H9 (cell line): ENCODE measurements around the gene GCN1. TPM values are rescaled to one million over a fixed set of nuclear protein-coding genes. Genes with fewer than 3 reads are reported as not detected.

ENCODE experiments used
- DNase-seq: peaks from one replicate; pipeline ENCODE4 v3.0.0-alpha.2; 2017
- H2AFZ ChIP-seq: one replicate; pipeline ENCODE4 v1.6.1; 2013; ENCODE audit warnings: mild to moderate bottlenecking, low read length, control low read depth, moderate library complexity
- H2AK5ac ChIP-seq: 2 replicates; pipeline ENCODE4 v1.6.1; 2013; ENCODE audit warnings: low read length, control low read depth, mixed read lengths; ENCODE audit not compliant: insufficient read length
- H2BK120ac ChIP-seq: one replicate; pipeline ENCODE4 v1.6.1; 2013; ENCODE audit warnings: low read depth, mild to moderate bottlenecking, low read length, control low read depth, inconsistent platforms; ENCODE audit not compliant: poor library complexity, severe bottlenecking
- H2BK12ac ChIP-seq: 2 replicates; pipeline ENCODE4 v1.6.1; 2013; ENCODE audit warnings: low read length, control low read depth, mixed read lengths, low read depth; ENCODE audit not compliant: insufficient read length
- H2BK15ac ChIP-seq: 2 replicates; pipeline ENCODE4 v1.6.1; 2013; ENCODE audit warnings: low read depth, low read length, control low read depth
- H2BK20ac ChIP-seq: one replicate; pipeline ENCODE4 v1.6.1; 2013; ENCODE audit warnings: low read depth, mild to moderate bottlenecking, low read length, control low read depth, inconsistent platforms; ENCODE audit not compliant: poor library complexity, severe bottlenecking
- H2BK5ac ChIP-seq: 2 replicates; pipeline ENCODE4 v1.6.1; 2013; ENCODE audit warnings: low read length, control low read depth, mixed read lengths; ENCODE audit not compliant: insufficient read length
- H3K14ac ChIP-seq: 2 replicates; pipeline ENCODE4 v1.6.1; 2013; ENCODE audit warnings: low read length, control low read depth; ENCODE audit not compliant: insufficient read depth
- H3K18ac ChIP-seq: 2 replicates; pipeline ENCODE4 v1.6.1; 2013; ENCODE audit warnings: low read depth, mild to moderate bottlenecking, mixed read lengths, low read length, control low read depth; ENCODE audit not compliant: insufficient read length
- H3K23ac ChIP-seq: 2 replicates; pipeline ENCODE4 v1.6.1; 2013; ENCODE audit warnings: low read length, control low read depth, mixed read lengths, low read depth; ENCODE audit not compliant: insufficient read length
- H3K23me2 ChIP-seq: 2 replicates; pipeline ENCODE4 v1.6.1; 2013; ENCODE audit warnings: low read depth, mild to moderate bottlenecking, mixed read lengths, low read length, control low read depth; ENCODE audit not compliant: insufficient read length, poor library complexity, severe bottlenecking
- H3K27ac ChIP-seq: 2 replicates; pipeline ENCODE4 v1.5.1; 2013; ENCODE audit warnings: low read length, control low read depth, mixed read lengths, low read depth; ENCODE audit not compliant: insufficient read length
- H3K27me3 ChIP-seq: 2 replicates; pipeline ENCODE4 v1.6.1; 2013; ENCODE audit warnings: low read length, control low read depth, inconsistent platforms; ENCODE audit not compliant: insufficient read depth
- H3K4ac ChIP-seq: 2 replicates; pipeline ENCODE4 v1.6.1; 2013; ENCODE audit warnings: low read depth, mild to moderate bottlenecking, control low read depth, inconsistent platforms, low read length, moderate library complexity
- H3K4me1 ChIP-seq: 2 replicates; pipeline ENCODE4 v1.6.1; 2013; ENCODE audit warnings: low read length, control low read depth, inconsistent platforms; ENCODE audit not compliant: insufficient read depth
- H3K4me2 ChIP-seq: 2 replicates; pipeline ENCODE4 v1.6.1; 2013; ENCODE audit warnings: low read length, control low read depth, mixed read lengths; ENCODE audit not compliant: insufficient read length, insufficient read depth
- H3K56ac ChIP-seq: 2 replicates; pipeline ENCODE4 v1.6.1; 2013; ENCODE audit warnings: low read depth, mild to moderate bottlenecking, mixed read lengths, low read length, control low read depth; ENCODE audit not compliant: insufficient read length
- H3K79me1 ChIP-seq: 2 replicates; pipeline ENCODE4 v1.6.1; 2013; ENCODE audit warnings: low read depth, mild to moderate bottlenecking, moderate library complexity, low read length, control low read depth, inconsistent platforms; ENCODE audit not compliant: insufficient read depth, poor library complexity, severe bottlenecking
- H3K79me2 ChIP-seq: 2 replicates; pipeline ENCODE4 v1.6.1; 2013; ENCODE audit warnings: low read length, control low read depth, inconsistent platforms; ENCODE audit not compliant: insufficient read depth
- H3K9ac ChIP-seq: 2 replicates; pipeline ENCODE4 v1.6.1; 2013; ENCODE audit warnings: low read length, control low read depth, mixed read lengths; ENCODE audit not compliant: insufficient read length; ENCODE audit errors: extremely low read depth
- H3K9me3 ChIP-seq: one replicate; pipeline ENCODE4 v1.6.1; 2013; ENCODE audit warnings: low read depth, low read length, inconsistent platforms; ENCODE audit not compliant: control insufficient read depth
- H3T11ph ChIP-seq: one replicate; pipeline ENCODE4 v1.6.1; 2013; ENCODE audit warnings: mild to moderate bottlenecking, low read length, control low read depth, inconsistent platforms
- H4K20me1 ChIP-seq: one replicate; pipeline ENCODE4 v1.6.1; 2013; ENCODE audit not compliant: control insufficient read depth, insufficient read length, insufficient read depth
- H4K5ac ChIP-seq: 2 replicates; pipeline ENCODE4 v1.6.1; 2013; ENCODE audit warnings: low read depth, mild to moderate bottlenecking, mixed read lengths, low read length, control low read depth; ENCODE audit not compliant: insufficient read length
- H4K8ac ChIP-seq: replicated peaks from 2 replicates; pipeline ENCODE4 v1.6.1; 2013; ENCODE audit warnings: low read length, control low read depth, mixed read lengths, low read depth; ENCODE audit not compliant: insufficient read length
- H4K91ac ChIP-seq: 2 replicates; pipeline ENCODE4 v1.6.1; 2013; ENCODE audit warnings: low read depth, mild to moderate bottlenecking, moderate library complexity, mixed read lengths, low read length, control low read depth; ENCODE audit not compliant: insufficient read length
- H3K27ac Mint-ChIP-seq, 3 experiments: 2 replicates in 2 of 3; 3 replicates in 1 of 3; pipeline ENCODE4 v1.8.0; 2020 to 2021; ENCODE audit warnings: mixed read lengths in 3 of 3, mild to moderate bottlenecking in 1 of 3, moderate library complexity in 1 of 3
- H3K27me3 Mint-ChIP-seq: 2 replicates; pipeline ENCODE4 v1.8.0; 2021; ENCODE audit warnings: low read depth, mild to moderate bottlenecking, moderate library complexity, mixed read lengths
- H3K36me3 Mint-ChIP-seq, 3 experiments: 2 replicates in 2 of 3; 3 replicates in 1 of 3; pipeline ENCODE4 v1.8.0; 2020 to 2021; ENCODE audit warnings: low read depth in 3 of 3, mixed read lengths in 3 of 3; ENCODE audit not compliant: insufficient read depth in 1 of 3
- H3K4me1 Mint-ChIP-seq, 2 experiments: 2 replicates each; pipeline ENCODE4 v1.8.0; 2020; ENCODE audit warnings: mixed read lengths in 2 of 2
- H3K4me3 Mint-ChIP-seq, 2 experiments: 2 replicates in 1 of 2; 3 replicates in 1 of 2; pipeline ENCODE4 v1.8.0; 2020 to 2021; ENCODE audit warnings: mild to moderate bottlenecking in 2 of 2, mixed read lengths in 2 of 2, moderate library complexity in 1 of 2
- H3K9me3 Mint-ChIP-seq, 2 experiments: 2 replicates in 1 of 2; 3 replicates in 1 of 2; pipeline ENCODE4 v1.8.0; 2020; ENCODE audit warnings: mild to moderate bottlenecking in 2 of 2, mixed read lengths in 2 of 2, moderate library complexity in 1 of 2
- WGBS: extraction: QIAGEN DNeasy Blood & Tissue Kit; methylation state at CpG from one replicate; pipeline ENCODE4 v1.1.7; 2013; ENCODE audit warnings: missing lambda C conversion rate, low lambda C conversion rate, mixed read lengths; ENCODE audit not compliant: insufficient read length; ENCODE audit errors: extremely low coverage; 5-methylcytosine and 5-hydroxymethylcytosine counted together
- total RNA-seq: library from RNA; stranded (reverse); gene quantifications from 2 replicates; pipeline ENCODE4 v1.2.1, GENCODE V29; 2021
- TF ChIP-seq, protein P1 (sequence below): fragments of 200-600 bp; sonication (generic); conservative IDR thresholded peaks from 3 replicates; pipeline ENCODE4 v1.8.0; 2021; ENCODE audit warnings: antibody characterized with exemption, mild to moderate bottlenecking

The GCN1 gene
- total RNA-seq, 1 experiment from 2014 or later = 137 TPM

DNA sequence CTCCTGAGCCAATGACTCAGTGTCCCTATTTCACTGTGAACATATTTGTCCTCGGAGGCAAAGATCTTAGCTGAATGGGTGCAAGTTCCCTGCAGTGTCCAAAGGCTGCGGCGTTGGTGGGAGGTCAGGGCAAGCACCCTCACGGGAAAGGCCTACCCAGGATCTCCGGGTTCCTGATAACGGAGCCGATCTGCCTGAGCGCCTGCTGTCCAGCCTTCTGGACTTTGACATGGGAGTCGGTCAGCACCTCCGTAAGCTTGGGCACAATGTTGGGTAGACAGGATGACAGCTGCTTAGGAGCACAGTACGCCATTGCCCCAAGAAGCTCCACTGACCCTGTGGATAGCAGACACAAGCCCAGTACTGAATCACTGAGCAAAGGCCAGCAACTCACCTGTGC is 46.5 kb downstream of the GCN1 start:
- H3K4me2 ChIP-seq = no peak overlapping the region
- no peak overlapping the region for H3T11ph ChIP-seq
- H2BK15ac ChIP-seq = no peak overlapping the region
- no peak overlapping the region for H4K8ac ChIP-seq
- no peaks in the 10 kb centered on the region for H3K4me1 Mint-ChIP-seq
- H2BK120ac ChIP-seq = no peak overlapping the region
- H2BK20ac ChIP-seq = no peak overlapping the region
- no peaks in the 10 kb centered on the region for H3K27me3 ChIP-seq
- no peaks in the 10 kb centered on the region for H3K27me3 Mint-ChIP-seq
- H3K9me3 Mint-ChIP-seq = no peaks in the 10 kb centered on the region
- no peak overlapping the region for H3K18ac ChIP-seq
- no peak overlapping the region for H3K27ac Mint-ChIP-seq
- no peak overlapping the region for H3K9ac ChIP-seq
- no peaks in the 10 kb centered on the region for H4K20me1 ChIP-seq
- H2AK5ac ChIP-seq = no peak overlapping the region
- H3K23ac ChIP-seq = no peak overlapping the region
- no peak overlapping the region for H3K4me3 Mint-ChIP-seq
- TF ChIP-seq, protein P1, sequence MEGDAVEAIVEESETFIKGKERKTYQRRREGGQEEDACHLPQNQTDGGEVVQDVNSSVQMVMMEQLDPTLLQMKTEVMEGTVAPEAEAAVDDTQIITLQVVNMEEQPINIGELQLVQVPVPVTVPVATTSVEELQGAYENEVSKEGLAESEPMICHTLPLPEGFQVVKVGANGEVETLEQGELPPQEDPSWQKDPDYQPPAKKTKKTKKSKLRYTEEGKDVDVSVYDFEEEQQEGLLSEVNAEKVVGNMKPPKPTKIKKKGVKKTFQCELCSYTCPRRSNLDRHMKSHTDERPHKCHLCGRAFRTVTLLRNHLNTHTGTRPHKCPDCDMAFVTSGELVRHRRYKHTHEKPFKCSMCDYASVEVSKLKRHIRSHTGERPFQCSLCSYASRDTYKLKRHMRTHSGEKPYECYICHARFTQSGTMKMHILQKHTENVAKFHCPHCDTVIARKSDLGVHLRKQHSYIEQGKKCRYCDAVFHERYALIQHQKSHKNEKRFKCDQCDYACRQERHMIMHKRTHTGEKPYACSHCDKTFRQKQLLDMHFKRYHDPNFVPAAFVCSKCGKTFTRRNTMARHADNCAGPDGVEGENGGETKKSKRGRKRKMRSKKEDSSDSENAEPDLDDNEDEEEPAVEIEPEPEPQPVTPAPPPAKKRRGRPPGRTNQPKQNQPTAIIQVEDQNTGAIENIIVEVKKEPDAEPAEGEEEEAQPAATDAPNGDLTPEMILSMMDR = no peak
- no peak overlapping the region for H3K14ac ChIP-seq
- H3K9me3 ChIP-seq = no peaks in the 10 kb centered on the region
- H4K5ac ChIP-seq = no peak overlapping the region
- no peak for DNase-seq
- no peak overlapping the region for H4K91ac ChIP-seq
- WGBS = no CpG with 5 or more reads among the region's 11 CpGs
- H3K23me2 ChIP-seq = no peaks in the 10 kb centered on the region
- H3K4ac ChIP-seq = no peak overlapping the region
- H2BK5ac ChIP-seq = no peak overlapping the region
- H2BK12ac ChIP-seq = no peak overlapping the region
- no peak overlapping the region for H3K27ac ChIP-seq
- H3K79me1 ChIP-seq = no peaks in the 10 kb centered on the region
- H2AFZ ChIP-seq = no peak overlapping the region
- H3K79me2 ChIP-seq = no peaks in the 10 kb centered on the region
- H3K56ac ChIP-seq = no peak overlapping the region
- H3K36me3 Mint-ChIP-seq = peaks cover 46 to 85% (median 70%) of the 10 kb centered on the region in 3 experiments; a peak in 6 of 7 replicates
- no peaks in the 10 kb centered on the region for H3K4me1 ChIP-seq
